Skeletal muscle tissue (tissue), 4 donors: Measurements from ENCODE around the gene KDM4B. TPM values are rescaled to one million over a fixed set of nuclear protein-coding genes. Genes with fewer than 3 reads are reported as not detected.

ENCODE experiments used
- H3K27ac ChIP-seq: one replicate; pipeline ENCODE4 v1.7.0; 2013; ENCODE audit warnings: mild to moderate bottlenecking, low read depth, low read length, inconsistent platforms
- H3K27me3 ChIP-seq, 3 donors: one replicate each; pipeline ENCODE4 v1.7.0; 2013; ENCODE audit warnings: low read length in 3 of 3; ENCODE audit not compliant: control insufficient read depth in 3 of 3, insufficient read depth in 3 of 3
- H3K36me3 ChIP-seq, 3 donors: one replicate each; pipeline ENCODE4 v1.7.0; 2013; ENCODE audit warnings: low read length in 3 of 3; ENCODE audit not compliant: control insufficient read depth in 3 of 3, insufficient read depth in 3 of 3
- H3K4me1 ChIP-seq, 3 donors: one replicate each; pipeline ENCODE4 v1.7.0; 2013; ENCODE audit warnings: low read length in 3 of 3, mild to moderate bottlenecking in 3 of 3; ENCODE audit not compliant: control insufficient read depth in 3 of 3, insufficient read depth in 3 of 3
- H3K4me3 ChIP-seq, 3 donors: one replicate each; pipeline ENCODE4 v1.7.0; 2013; ENCODE audit warnings: low read length in 3 of 3
- H3K9ac ChIP-seq, 3 donors: one replicate each; pipeline ENCODE4 v1.7.0; 2013; ENCODE audit warnings: low read length in 3 of 3, mild to moderate bottlenecking in 3 of 3, moderate library complexity in 2 of 3, low read depth in 1 of 3
- H3K9me3 ChIP-seq, 3 donors: one replicate each; pipeline ENCODE4 v1.7.0; 2013; ENCODE audit warnings: low read length in 3 of 3; ENCODE audit not compliant: control insufficient read depth in 3 of 3
- total RNA-seq: library from RNA; depleted of rRNA; stranded (reverse); fragments of >200 nt; gene quantifications from one replicate; pipeline ENCODE4 v1.2.3, GENCODE V29; 2014
- donor health status: Osteomylitis.

The KDM4B gene
- total RNA-seq, 1 donor from 2014 or later: 11.5 TPM

- Histone ChIP-seq H3K27me3 (no peaks in the 10 kb centered on the region), H3K4me1 (peaks cover 22 to 26% (median 22%) of the 10 kb centered on the region in 3 donors), H3K4me3 (no peak overlapping the region), H3K36me3 (peaks cover 0 to 5% (median 4%) of the 10 kb centered on the region in 3 donors), H3K27ac (no peak overlapping the region), H3K9ac (no peak overlapping the region), H3K9me3 (no peaks in the 10 kb centered on the region)
Observed at GRCh38 chr19:4991538-4991937, 22.6 kb downstream of the KDM4B start.

- Histone ChIP-seq H3K36me3 (peaks cover 2 to 8% (median 4%) of the 10 kb centered on the region in 3 donors), H3K4me3 (no peak overlapping the region), H3K4me1 (peaks cover 19 to 21% (median 21%) of the 10 kb centered on the region in 3 donors), H3K27ac (no peak overlapping the region), H3K9me3 (no peaks in the 10 kb centered on the region), H3K27me3 (no peaks in the 10 kb centered on the region), H3K9ac (no peak overlapping the region)
Observed at GRCh38 chr19:4991996-4992698, 23.2 kb downstream of the KDM4B start.

GRCh38 chr19:4993683-4994082, 24.8 kb downstream of the KDM4B start:
- Histone ChIP-seq H3K9ac (no peak overlapping the region), H3K27ac (no peak overlapping the region), H3K36me3 (peaks cover 4 to 8% (median 6%) of the 10 kb centered on the region in 3 donors), H3K4me1 (peaks cover 5 to 8% (median 7%) of the 10 kb centered on the region in 3 donors), H3K4me3 (no peak overlapping the region), H3K27me3 (no peaks in the 10 kb centered on the region), H3K9me3 (no peaks in the 10 kb centered on the region)

GRCh38 chr19:4996701-4997100, 27.8 kb downstream of the KDM4B start:
- Histone ChIP-seq H3K36me3 (peaks cover 4 to 8% (median 6%) of the 10 kb centered on the region in 3 donors), H3K27ac (no peak overlapping the region), H3K27me3 (no peaks in the 10 kb centered on the region), H3K9me3 (no peaks in the 10 kb centered on the region), H3K4me3 (no peak overlapping the region), H3K4me1 (no peaks in the 10 kb centered on the region), H3K9ac (no peak overlapping the region)

GRCh38 chr19:4997297-4997696, 28.4 kb downstream of the KDM4B start:
- Histone ChIP-seq H3K9ac (no peak overlapping the region), H3K4me3 (no peak overlapping the region), H3K27ac (no peak overlapping the region), H3K9me3 (no peaks in the 10 kb centered on the region), H3K27me3 (no peaks in the 10 kb centered on the region), H3K4me1 (peaks cover 0 to 2% (median 0%) of the 10 kb centered on the region in 3 donors), H3K36me3 (peaks cover 4 to 8% (median 6%) of the 10 kb centered on the region in 3 donors)

GRCh38 chr19:5000120-5000611, 31.3 kb downstream of the KDM4B start:
- Histone ChIP-seq H3K9me3 (no peaks in the 10 kb centered on the region), H3K27me3 (no peaks in the 10 kb centered on the region), H3K27ac (no peak overlapping the region), H3K4me3 (no peak overlapping the region), H3K9ac (no peak overlapping the region), H3K4me1 (peaks cover 2 to 5% (median 3%) of the 10 kb centered on the region in 3 donors), H3K36me3 (peaks cover 4 to 8% (median 6%) of the 10 kb centered on the region in 3 donors)

- no peak overlapping the region for H3K27ac ChIP-seq
- H3K4me3 ChIP-seq: no peak overlapping the region
- peaks cover 2 to 5% (median 3%) of the 10 kb centered on the region in 3 donors for H3K4me1 ChIP-seq
- H3K36me3 ChIP-seq: peaks cover 0 to 6% (median 3%) of the 10 kb centered on the region in 3 donors
- no peak overlapping the region for H3K9ac ChIP-seq
- H3K9me3 ChIP-seq: no peaks in the 10 kb centered on the region
- H3K27me3 ChIP-seq: no peaks in the 10 kb centered on the region
Observed at GRCh38 chr19:5001615-5002014, 32.7 kb downstream of the KDM4B start.

- Histone ChIP-seq H3K27me3 (no peaks in the 10 kb centered on the region), H3K9ac (peak overlapping the region in 2 of 3 donors; percentile 30 to 35), H3K9me3 (no peaks in the 10 kb centered on the region), H3K36me3 (peaks cover 0 to 4% (median 2%) of the 10 kb centered on the region in 3 donors), H3K4me3 (no peak overlapping the region), H3K4me1 (peaks cover 2 to 5% (median 3%) of the 10 kb centered on the region in 3 donors), H3K27ac (no peak overlapping the region)
Observed at GRCh38 chr19:5002143-5002542, 33.2 kb downstream of the KDM4B start.

- Histone ChIP-seq H3K9me3 (no peaks in the 10 kb centered on the region), H3K4me3 (no peak overlapping the region), H3K27ac (no peak overlapping the region), H3K36me3 (peaks cover 0 to 2% (median 0%) of the 10 kb centered on the region in 3 donors), H3K9ac (no peak overlapping the region), H3K4me1 (peaks cover 2 to 5% (median 3%) of the 10 kb centered on the region in 3 donors), H3K27me3 (no peaks in the 10 kb centered on the region)
Observed at GRCh38 chr19:5003781-5004180, 34.9 kb downstream of the KDM4B start.

GRCh38 chr19:5005096-5005495, 36.2 kb downstream of the KDM4B start:
- Histone ChIP-seq H3K36me3 (peaks cover 0 to 2% (median 0%) of the 10 kb centered on the region in 3 donors), H3K27ac (no peak overlapping the region), H3K27me3 (no peaks in the 10 kb centered on the region), H3K4me1 (peaks cover 2 to 9% (median 3%) of the 10 kb centered on the region in 3 donors), H3K9me3 (no peaks in the 10 kb centered on the region), H3K4me3 (no peak overlapping the region), H3K9ac (no peak overlapping the region)
